ENCODE data around the gene HNRNPUL2.
"Not testable (repeated sequence)": the region's sequence is repeated elsewhere in the genome, so short reads cannot be mapped to it uniquely, and the experiment has no call there.

HNRNPUL2 gene

GRCh38 chr11:62727165-62727871 is at the start of gene HNRNPUL2:
HNRNPUL2 (minus strand) TSS chr11:62727457; CDS start chr11:62727156, 301 bp downstream.
- peak; percentile 95 to 99 (median 96) for DNase-seq (ENCODE audit: low read depth in 2 of 3, low spot score in 1 of 3)

- no peak for DNase-seq (ENCODE audit: low read depth in 2 of 3, low spot score in 1 of 3)
Observed at GRCh38 chr11:62775646-62776045, 48.4 kb upstream of the HNRNPUL2 start.

- no peak for DNase-seq (ENCODE audit: low read depth in 2 of 3, low spot score in 1 of 3)
Observed at GRCh38 chr11:62774407-62774806, 47.1 kb upstream of the HNRNPUL2 start.

- DNase-seq (ENCODE audit: low read depth in 2 of 3, low spot score in 1 of 3) = peak; percentile 94 to 97 (median 96)
Observed at GRCh38 chr11:62771144-62772021, 44.1 kb upstream of the HNRNPUL2 start, which contains the start of gene TAF6L. TAF6L (plus strand) TSS chr11:62771396; CDS start chr11:62775784, 4,388 bp downstream.

GRCh38 chr11:62770778-62771143 is 43.5 kb upstream of the HNRNPUL2 start:
- no peak for DNase-seq (ENCODE audit: low read depth in 2 of 3, low spot score in 1 of 3)

- DNase-seq (ENCODE audit: low read depth in 2 of 3, low spot score in 1 of 3) = not testable (repeated sequence)
Observed at GRCh38 chr11:62760867-62761227, 33.6 kb upstream of the HNRNPUL2 start.

GRCh38 chr11:62757846-62758788 is 30.9 kb upstream of the HNRNPUL2 start:
- DNase-seq (ENCODE audit: low read depth in 2 of 3, low spot score in 1 of 3) = no peak

GRCh38 chr11:62755086-62755615 is 27.9 kb upstream of the HNRNPUL2 start:
- DNase-seq (ENCODE audit: low read depth in 2 of 3, low spot score in 1 of 3) = no peak

GRCh38 chr11:62753736-62754603 is 26.7 kb upstream of the HNRNPUL2 start, which contains the start of gene ZBTB3:
ZBTB3 (minus strand) TSS chr11:62754160; CDS start chr11:62753664, 496 bp downstream.
- DNase-seq (ENCODE audit: low read depth in 2 of 3, low spot score in 1 of 3) = peak; percentile 95 to 98 (median 96)

- no peak for DNase-seq (ENCODE audit: low read depth in 2 of 3, low spot score in 1 of 3)
Observed at GRCh38 chr11:62752994-62753735, 25.9 kb upstream of the HNRNPUL2 start.

GRCh38 chr11:62752177-62752785 is 25.0 kb upstream of the HNRNPUL2 start:
- no peak for DNase-seq (ENCODE audit: low read depth in 2 of 3, low spot score in 1 of 3)

GRCh38 chr11:62749931-62750330 is 22.7 kb upstream of the HNRNPUL2 start:
- DNase-seq (ENCODE audit: low read depth in 2 of 3, low spot score in 1 of 3) = not testable (repeated sequence)

GRCh38 chr11:62747475-62748160 is 20.4 kb upstream of the HNRNPUL2 start:
- DNase-seq (ENCODE audit: low read depth in 2 of 3, low spot score in 1 of 3) = no peak

- DNase-seq (ENCODE audit: low read depth in 2 of 3, low spot score in 1 of 3) = no peak
Observed at GRCh38 chr11:62737196-62737595, 9.9 kb upstream of the HNRNPUL2 start.

GRCh38 chr11:62732830-62733229 is 5.6 kb upstream of the HNRNPUL2 start:
- DNase-seq (ENCODE audit: low read depth in 2 of 3, low spot score in 1 of 3) = no peak

- not testable (repeated sequence) for DNase-seq (ENCODE audit: low read depth in 2 of 3, low spot score in 1 of 3)
Observed at GRCh38 chr11:62730076-62730475, 2.8 kb upstream of the HNRNPUL2 start.

- peak; percentile 63 to 82 (median 78) for DNase-seq (ENCODE audit: low read depth in 2 of 3, low spot score in 1 of 3)
Observed at GRCh38 chr11:62728171-62728988, 1.1 kb upstream of the HNRNPUL2 start, which contains the start of gene TTC9C. TTC9C (plus strand) TSS chr11:62728486; CDS start chr11:62728849, 363 bp downstream.
